Stimulated activated CD4-positive, alpha-beta T cell treated with anti-CD3 and anti-CD28 coated beads, Interleukin-1b, Interleukin-23, amount 100 ng/mL, for 4 hours (primary cell): ENCODE results near the gene DENND1A.
A peak's percentile ranks its signal among the peaks of the same experiment; 100 is the strongest.
"Not testable (repeated sequence)": the region's sequence is repeated elsewhere in the genome, so short reads cannot be mapped to it uniquely, and the experiment has no call there.

Source experiments
- DNase-seq, 2 donors: peaks; one replicate each; pipeline ENCODE4 v3.0.0-alpha.2; 2020; ENCODE audit warnings: low read depth in 2 of 2

DENND1A gene

DNA sequence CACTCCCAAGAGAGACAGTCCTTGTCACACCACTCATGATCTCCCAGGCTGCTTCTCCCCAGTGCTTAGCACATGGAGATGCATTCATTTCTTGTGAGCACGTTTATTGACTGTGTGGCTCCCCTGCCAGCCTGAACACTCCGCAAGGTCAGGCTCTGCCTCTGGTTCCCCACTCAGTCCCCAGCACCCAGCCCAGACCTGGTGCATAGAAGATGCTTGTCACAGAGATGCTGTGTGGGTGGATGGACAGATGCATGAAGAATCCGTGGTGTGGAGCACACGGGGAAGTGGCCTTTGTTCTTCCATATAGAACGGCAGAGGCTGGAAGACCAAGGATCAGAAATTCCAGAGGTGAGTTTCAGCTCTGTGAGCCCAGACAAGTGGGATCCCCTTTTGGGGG lies 587.7 kb downstream of the DENND1A start:
- DNase-seq, result no peak

DNA sequence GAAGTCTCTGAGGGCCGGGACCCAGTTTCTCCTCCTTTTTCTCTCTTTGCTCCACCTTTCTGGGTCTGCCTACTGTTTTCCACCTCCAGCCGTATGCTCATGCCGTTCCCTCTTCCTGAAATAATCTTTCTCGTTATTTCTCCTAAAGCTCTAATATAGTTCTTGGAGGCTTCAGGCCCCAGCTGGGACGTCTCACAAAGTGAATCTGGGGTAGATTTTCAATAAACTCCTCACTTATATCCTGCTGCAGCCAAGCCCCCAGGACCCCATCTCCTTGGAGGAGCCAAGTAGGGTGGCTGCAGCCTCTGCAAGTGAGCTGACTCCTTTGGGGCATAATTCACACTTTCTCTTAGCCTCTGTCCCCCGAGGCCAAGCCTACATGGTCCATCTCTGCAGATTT lies 588.1 kb downstream of the DENND1A start:
- no peak for DNase-seq

DNA sequence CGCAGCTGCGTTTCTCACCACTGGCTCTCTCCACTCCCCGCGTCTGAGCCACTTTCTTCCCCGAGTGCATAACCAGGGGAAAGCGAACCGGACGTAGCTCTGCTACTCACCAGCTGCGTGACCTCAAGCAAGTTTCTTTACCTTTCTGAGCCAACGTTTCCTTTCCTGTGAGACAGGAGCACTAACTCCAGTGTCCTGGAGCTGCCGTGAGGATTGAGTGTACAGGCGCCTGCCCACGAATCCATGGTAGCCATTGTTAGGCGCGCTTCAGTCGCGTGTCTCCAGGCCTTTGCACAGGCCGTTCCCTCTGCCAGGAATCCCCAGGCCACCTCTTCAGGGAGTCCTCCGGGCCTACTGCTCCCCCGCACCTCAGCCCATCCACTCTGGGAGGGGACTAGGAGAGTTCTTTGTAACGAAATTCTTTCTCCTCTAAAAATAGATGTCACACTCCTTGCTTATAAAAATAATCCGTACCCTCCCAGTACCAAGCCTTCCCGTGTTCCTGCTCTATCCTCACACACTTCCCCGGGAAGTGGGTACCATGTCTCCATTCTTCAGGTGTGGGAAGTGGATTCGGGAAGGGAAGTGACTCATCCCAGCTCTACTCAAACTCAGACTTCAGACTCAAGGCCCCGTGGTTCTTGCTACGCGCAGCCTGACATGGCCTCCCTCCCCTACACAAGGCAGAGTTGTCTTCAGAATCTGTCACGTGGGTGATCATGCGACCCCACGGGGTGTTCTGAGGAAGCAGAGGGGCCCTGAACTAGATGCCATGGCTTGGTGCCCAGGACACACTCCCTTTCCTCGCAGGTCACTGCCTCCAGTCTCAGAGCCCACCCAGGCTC lies 590.0 kb downstream of the DENND1A start:
- peak; percentile 17 to 23 for DNase-seq

DNA sequence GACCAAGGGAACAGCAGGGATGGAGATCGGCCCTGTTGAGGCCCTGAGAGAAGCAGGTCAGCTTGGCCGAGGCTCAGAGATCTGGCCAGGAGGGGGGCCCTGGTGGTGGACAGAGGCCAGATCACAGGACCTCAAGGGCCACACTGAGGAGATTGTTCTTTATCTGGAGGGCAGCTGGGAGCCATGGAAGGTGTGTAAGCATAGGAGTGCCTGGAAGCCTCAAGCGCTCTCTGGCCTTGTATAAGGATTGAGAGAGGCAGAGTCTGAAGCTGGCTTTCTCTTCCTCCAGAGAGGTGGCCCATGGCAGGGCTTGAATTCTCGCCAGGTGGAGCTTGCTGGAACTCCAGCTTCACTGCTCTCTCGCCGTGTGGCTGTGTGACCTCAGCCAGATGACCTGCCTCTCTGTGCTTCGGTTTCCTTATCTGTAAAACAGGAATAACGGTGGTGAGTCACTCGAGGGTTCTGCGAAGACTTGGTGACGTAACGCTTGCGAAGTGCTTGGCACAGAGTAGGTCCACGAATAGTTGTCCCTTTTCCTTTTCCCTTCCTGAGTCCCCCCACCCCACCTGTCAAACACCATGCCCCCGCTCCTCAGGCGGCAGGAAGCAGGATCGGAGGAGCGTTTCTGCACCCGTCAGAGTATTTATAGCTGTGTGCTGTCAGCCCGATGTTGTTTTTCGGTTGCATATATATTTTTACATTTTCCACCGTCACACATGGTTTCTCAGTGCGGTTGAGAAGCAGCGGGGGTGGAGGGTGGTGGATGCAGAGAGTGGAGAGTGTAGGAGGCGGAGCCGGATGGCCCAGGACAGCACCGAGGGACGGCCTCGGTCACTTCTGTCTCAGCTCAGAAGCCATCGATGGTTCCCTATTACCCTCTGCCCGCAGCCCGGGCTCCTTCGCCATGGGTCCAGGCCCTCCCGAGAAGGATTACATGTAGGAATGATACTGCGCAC lies 590.9 kb downstream of the DENND1A start:
- DNase-seq, result peak; percentile 45 to 56

DNA sequence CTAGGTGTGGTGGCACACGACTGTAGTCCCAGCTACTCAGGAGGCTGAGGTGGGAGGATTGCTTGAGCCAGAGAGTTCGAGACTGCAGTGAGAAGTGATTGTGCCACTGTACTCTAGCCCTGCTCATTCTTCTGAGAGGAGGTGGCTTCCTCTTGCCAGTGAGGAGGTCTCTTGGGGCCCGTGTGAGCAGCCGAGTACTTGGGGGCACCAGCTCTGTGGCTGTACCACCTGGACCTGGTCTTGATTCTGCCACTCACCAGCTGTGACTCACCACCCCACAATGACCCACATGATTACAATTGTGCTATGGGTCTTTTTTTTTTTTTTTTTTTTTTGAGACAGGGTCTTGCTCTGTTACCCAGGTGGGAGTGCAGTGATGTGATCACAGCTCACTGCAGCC lies 592.0 kb downstream of the DENND1A start:
- no peak for DNase-seq

DNA sequence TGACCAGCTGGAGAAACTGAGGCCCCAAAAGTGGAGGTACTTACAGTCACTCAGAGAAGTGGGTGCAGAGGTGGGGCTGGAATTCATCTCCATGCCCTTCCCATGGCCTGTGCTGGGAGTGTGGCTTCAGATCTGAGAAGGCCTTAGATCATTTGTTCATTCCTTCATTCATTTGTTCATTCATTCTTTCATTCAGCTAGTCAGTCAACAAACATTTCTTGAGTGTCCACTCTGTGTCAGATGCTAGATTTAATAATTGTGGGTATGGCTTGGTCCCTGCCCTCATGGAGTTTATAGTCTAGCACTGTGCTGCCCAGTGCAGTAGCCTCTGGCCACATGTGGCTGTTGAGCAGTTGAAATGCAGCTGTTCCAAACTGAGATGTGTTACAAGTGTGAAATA lies 593.0 kb downstream of the DENND1A start:
- DNase-seq, result no peak

DNA sequence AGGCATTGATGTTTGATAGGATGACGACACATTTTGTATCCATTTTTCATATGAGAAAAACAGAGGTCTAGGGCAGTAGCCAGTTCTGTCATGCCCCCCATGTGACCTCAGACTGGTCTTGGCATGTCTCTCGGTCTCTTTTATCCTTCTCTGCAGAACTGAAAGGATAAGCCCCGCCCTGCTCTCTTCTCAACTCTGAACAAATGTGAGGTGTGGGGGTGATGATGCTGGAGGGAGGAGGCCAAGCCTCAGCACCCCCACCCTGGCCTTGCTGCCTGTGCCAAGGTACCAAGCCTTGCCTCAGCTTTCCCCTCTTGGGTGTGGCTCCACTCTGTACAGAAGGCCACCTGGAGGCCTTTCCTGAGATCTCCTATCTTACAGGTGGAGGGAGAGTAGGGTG lies 593.5 kb downstream of the DENND1A start:
- DNase-seq, result no peak

DNA sequence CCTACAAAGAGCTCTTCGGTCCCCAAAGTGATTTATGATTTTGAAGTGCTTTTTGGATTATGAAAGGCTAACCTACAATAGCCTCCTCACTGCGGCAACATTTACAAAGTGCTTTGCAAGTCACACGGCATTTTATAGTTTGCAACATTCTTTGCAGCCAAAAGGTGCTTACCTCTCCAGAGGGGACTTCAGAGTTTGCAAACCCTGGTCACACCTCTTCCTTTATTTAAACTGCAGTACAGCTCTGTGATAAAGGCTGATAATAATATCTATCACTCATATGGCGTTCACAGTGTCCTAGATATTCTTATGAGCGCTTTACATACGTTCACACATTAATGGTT lies 594.0 kb downstream of the DENND1A start:
- no peak for DNase-seq

DNA sequence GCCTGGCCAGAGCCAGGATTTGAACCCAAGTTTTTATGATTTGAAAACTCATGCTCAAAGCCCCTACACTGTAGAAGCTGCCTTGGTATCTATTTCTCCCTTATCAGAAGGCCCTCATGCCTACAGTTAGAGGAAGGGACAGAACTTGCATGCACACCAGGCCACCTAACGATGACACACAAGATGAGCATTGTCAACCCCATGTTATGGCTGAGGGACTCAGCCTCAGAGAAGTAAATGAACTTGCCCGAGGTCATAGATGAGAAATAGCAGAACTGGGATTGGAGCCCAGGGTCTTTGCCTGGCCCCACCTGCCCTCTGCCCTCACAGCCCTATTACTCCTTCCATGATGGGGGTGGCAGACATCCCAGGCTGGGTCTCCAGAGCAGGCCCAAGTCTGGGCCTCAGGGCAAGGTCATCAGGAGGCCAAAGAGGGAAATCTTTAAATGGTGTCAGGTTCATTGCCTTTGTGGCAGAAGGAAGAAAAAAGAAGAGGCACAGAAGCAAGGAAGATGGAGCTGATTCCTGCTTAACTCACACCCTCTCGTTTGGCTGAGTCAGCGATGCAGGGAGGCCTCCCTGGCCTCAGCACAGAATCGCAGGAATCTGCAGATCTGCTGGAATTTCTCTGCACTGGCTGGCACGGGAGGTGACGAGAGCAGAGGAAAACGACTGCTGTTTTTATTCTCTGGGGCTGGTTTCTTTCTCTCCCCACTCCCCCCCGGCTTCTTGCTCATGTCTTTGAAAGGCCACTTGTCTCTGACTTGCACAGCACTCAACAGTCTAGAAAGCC lies 594.5 kb downstream of the DENND1A start:
- no peak for DNase-seq

DNA sequence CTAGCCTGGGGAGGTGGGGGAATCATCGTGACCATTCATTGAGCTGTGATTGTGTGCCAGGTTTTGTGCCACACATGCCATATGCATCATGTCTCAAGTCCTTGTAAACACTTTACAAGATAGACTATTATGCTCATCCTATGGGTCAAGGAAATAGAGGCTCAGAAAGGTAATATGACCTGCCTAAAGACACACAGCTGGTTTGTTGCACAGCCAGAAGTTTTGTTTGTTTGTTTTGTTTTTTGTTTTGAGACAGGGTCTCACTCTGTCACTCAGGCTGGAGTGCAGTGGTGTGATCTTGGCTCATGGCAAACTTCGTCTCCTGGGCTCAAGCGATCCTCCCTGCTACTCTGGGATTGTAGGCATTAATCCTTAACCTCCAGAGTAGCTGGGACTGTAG lies 595.3 kb downstream of the DENND1A start:
- DNase-seq, result no peak

DNA sequence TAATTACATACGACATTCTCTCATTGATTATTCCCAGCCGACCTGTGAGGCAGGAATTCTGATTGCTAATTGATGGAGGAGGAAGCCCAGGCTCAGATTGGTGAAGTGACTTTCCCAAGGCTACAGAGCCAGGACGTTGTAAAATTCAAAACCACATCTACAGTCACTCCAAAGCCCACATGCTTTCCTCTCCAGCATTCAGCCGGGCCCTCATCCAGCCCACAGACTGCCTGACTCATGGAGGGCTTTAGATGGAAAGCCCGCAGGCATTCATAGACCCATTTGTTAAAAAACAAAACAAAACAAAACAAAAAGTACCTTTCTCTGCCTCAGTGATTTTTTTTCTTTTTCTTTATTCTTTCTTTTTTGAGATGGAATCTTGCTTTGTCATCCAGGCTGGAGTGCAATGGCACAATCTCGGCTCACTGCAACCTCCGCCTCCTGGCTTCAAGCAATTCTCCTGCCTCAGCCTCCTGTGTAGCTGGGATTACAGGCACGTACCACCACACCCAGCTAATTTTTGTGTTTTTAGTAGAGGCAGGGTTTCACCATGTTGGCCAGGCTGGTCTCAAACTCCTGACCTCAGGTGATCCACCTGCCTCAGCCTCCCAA lies 596.8 kb downstream of the DENND1A start:
- not testable (repeated sequence) for DNase-seq

DNA sequence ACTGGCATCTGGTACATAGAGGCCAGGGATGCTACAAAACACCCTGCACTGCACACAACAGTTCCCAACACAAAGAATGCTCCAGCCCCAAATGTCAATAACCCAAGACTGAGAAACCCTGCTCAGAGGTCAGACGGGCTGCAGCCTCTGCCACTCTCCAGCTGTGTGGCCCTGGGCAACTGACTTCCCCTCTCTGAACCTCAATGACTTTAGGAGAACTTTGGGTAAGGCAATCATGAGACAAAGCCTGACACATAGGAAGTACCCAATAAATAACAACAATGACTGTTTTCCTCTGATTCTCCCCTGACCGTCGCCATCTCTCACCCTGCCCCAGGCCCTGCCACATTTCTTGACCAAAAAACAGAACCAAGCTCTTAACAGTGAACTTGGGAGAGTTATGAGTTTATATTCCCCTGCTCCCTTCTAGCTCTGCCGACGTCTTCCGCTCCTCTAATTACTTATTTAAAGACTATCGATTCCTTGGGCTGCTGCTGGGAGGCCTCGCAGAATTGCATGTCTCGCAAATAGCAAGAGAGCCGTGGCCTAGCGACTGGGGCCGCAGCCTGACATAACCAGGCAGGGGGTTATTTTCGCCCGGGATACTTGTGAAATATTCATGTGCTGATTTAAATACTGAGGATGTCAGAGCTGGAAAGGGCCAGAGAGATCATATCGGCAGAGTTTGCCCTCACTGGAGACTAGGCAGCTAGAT lies 598.4 kb downstream of the DENND1A start:
- DNase-seq, result no peak
